NCI-H1417 treated with DMSO at 0.1 percent for 48 hours (cell line): ENCODE results near the gene CAPZA3.
"Not testable (repeated sequence)": the region's sequence is repeated elsewhere in the genome, so short reads cannot be mapped to it uniquely, and the experiment has no call there.

Experiments
- DNase-seq: peaks from one replicate; lab custom pipeline; 2025; lab: John Stamatoyannopoulos, UW

Gene CAPZA3

DNA sequence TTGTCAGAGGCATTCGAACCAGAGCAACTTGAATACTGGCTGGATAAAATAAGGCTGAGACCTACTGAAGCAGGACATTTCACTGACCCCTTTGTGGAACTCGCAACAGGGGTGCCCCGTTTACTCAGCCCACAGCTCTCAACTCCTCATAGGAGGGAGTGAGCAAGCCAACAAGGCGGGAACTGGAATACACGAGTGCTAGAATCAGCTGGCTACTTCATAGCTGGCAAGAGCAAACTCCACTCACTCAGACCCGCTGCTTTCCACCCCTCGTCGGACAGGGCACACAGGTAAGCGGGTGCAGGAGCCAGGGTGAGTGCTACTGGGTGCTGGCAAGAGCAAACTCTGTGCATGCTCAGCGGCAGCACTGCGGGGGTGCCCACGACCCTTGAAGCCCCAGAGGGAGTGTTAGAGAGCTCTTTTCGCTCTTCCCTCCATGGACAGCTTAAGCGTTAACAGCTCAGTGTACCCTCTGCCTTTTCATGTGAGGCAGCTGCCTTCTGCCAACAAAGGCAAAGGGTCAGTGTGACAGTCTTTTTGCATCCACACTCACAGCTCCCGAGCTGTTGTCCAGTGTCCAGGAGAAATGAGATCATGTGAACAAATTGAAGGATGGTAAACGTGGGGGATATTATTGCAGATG lies 15.7 kb downstream of the CAPZA3 start:
- DNase-seq = no peak

DNA sequence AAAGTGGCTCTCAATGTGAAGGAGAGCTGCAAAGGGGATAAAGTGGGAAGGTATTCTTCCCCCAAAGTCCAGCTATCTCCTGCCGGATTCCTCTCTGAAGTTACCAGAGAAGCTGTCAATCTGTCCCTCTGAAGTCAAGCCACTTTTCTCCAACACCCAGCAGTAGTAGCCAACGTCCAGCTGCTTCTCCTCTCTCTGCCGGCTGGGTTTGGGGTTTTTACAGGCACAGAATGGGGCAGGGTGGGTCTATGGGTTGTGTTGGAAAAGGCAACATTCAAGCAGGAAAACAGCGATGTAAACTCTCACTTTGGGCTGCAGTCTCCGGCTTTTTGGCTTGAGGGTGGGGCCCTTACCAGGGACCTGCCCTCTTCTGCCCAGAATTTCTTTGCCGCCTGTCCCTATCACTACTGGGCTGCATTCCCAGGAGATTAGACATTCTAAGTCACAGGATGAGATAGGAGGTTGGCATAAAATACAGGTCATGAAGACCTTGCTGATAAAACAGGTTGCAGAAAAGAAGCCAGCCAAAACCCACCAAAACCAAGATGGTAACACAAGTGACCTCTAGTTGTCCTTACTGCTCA lies 16.3 kb downstream of the CAPZA3 start:
- no peak for DNase-seq

- no peak for DNase-seq
Measured at GRCh38 chr12:18755341-18755740, 17.4 kb downstream of the CAPZA3 start.

DNA sequence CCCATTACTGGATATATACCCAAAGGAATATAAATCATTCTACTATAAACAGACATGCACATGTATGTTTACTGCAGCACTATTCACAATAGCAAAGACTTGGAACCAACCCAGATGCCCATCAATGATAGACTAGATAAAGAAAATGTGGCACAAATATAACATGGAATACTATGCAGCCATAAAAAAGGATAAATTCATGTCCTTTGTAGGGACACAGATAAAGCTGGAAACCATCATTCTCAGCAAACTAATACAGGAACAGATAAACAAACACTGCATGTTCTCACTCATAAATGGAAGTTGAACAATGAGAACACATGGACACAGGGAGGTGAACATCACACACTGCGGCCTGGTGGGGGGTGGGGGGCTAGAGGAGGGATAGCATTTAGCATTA lies 28.6 kb downstream of the CAPZA3 start:
- not testable (repeated sequence) for DNase-seq

GRCh38 chr12:18782827-18783226 lies 44.9 kb downstream of the CAPZA3 start:
- DNase-seq = no peak

- DNase-seq = not testable (repeated sequence)
Measured at GRCh38 chr12:18785465-18785864, 47.5 kb downstream of the CAPZA3 start.
